IPS-18a (cell line): ENCODE measurements around the gene GAA.

Experiments
- H3K27ac ChIP-seq: one replicate; pipeline ENCODE4 v1.5.1; 2013; ENCODE audit warnings: low read length
- H3K27me3 ChIP-seq: one replicate; pipeline ENCODE4 v1.6.1; 2013; ENCODE audit warnings: mild to moderate bottlenecking, low read length; ENCODE audit not compliant: control insufficient read depth, insufficient read depth
- H3K36me3 ChIP-seq: one replicate; pipeline ENCODE4 v1.6.1; 2013; ENCODE audit warnings: low read depth, low read length; ENCODE audit not compliant: control insufficient read depth
- H3K4me1 ChIP-seq: one replicate; pipeline ENCODE4 v1.6.1; 2013; ENCODE audit warnings: low read depth, low read length; ENCODE audit not compliant: control insufficient read depth
- H3K4me3 ChIP-seq: one replicate; pipeline ENCODE4 v1.5.1; 2013; ENCODE audit warnings: low read length
- H3K9ac ChIP-seq: one replicate; pipeline ENCODE4 v1.6.1; 2013; ENCODE audit warnings: mild to moderate bottlenecking, low read length, moderate library complexity
- H3K9me3 ChIP-seq: one replicate; pipeline ENCODE4 v1.6.1; 2013; ENCODE audit warnings: low read depth, low read length; ENCODE audit not compliant: control insufficient read depth

The GAA gene

GRCh38 chr17:80067393-80067986 is 33.9 kb upstream of the GAA start:
- no peak overlapping the region for H3K27ac ChIP-seq
- H3K27me3 ChIP-seq: no peaks in the 10 kb centered on the region
- no peak overlapping the region for H3K4me3 ChIP-seq
- no peaks in the 10 kb centered on the region for H3K36me3 ChIP-seq
- no peak overlapping the region for H3K9ac ChIP-seq
- no peaks in the 10 kb centered on the region for H3K9me3 ChIP-seq
- peaks cover 9% of the 10 kb centered on the region for H3K4me1 ChIP-seq

GRCh38 chr17:80068301-80069222 is 32.8 kb upstream of the GAA start:
- Histone ChIP-seq H3K4me3 (no peak overlapping the region), H3K27ac (no peak overlapping the region), H3K27me3 (no peaks in the 10 kb centered on the region), H3K9me3 (no peaks in the 10 kb centered on the region), H3K4me1 (peaks cover 9% of the 10 kb centered on the region), H3K36me3 (no peaks in the 10 kb centered on the region), H3K9ac (no peak overlapping the region)

GRCh38 chr17:80070375-80071115 is 30.8 kb upstream of the GAA start:
- H3K4me3 ChIP-seq: no peak overlapping the region
- no peak overlapping the region for H3K9ac ChIP-seq
- H3K27ac ChIP-seq: no peak overlapping the region

DNA sequence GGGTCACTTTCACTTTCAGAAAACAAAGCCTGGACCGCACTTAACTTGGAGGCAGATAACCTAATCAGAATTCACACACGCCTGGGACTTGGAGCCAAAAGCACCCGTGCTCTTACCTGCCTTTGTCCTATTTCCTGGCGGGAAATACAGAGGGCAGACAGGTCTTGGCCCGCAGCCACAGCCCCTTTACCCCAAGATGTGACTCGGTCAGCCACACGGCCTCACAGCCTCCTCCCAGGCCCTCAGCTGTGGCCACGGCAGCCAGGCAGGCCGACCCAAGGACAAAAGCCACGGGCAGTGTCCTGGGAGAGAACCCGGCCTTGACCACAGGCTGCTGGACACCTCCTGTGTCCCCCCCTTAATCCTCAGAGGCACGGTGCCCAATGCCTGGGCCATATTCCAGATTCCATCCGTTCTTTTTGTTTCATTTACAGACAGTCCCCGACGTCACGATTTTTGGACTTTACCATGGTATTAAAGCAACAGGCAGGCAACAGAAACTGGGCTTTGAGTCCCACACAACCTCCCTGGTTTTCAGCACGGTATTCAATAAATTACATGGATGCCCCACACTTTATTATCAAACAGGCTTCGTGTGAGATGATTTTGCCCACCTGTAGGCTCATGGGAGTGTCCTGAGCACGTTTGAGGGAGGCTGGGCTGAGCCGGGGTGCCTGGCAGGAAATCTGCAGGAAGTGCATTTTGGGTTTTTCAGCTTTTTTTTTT is 30.1 kb upstream of the GAA start:
- H3K4me3 ChIP-seq: no peak overlapping the region
- H3K9ac ChIP-seq: no peak overlapping the region
- H3K4me1 ChIP-seq: no peaks in the 10 kb centered on the region
- no peaks in the 10 kb centered on the region for H3K27me3 ChIP-seq
- no peaks in the 10 kb centered on the region for H3K36me3 ChIP-seq
- no peaks in the 10 kb centered on the region for H3K9me3 ChIP-seq
- no peak overlapping the region for H3K27ac ChIP-seq

More at GRCh38 chr17:80070375-80071115, 30.8 kb upstream of the GAA start:
- Histone ChIP-seq H3K36me3 (no peaks in the 10 kb centered on the region), H3K4me1 (peaks cover 5% of the 10 kb centered on the region), H3K9me3 (no peaks in the 10 kb centered on the region), H3K27me3 (no peaks in the 10 kb centered on the region)

GRCh38 chr17:80072410-80072809 is 29.0 kb upstream of the GAA start:
- Histone ChIP-seq H3K27me3 (no peaks in the 10 kb centered on the region), H3K9me3 (no peaks in the 10 kb centered on the region), H3K27ac (no peak overlapping the region), H3K36me3 (no peaks in the 10 kb centered on the region), H3K4me3 (no peak overlapping the region), H3K9ac (no peak overlapping the region), H3K4me1 (no peaks in the 10 kb centered on the region)

DNA sequence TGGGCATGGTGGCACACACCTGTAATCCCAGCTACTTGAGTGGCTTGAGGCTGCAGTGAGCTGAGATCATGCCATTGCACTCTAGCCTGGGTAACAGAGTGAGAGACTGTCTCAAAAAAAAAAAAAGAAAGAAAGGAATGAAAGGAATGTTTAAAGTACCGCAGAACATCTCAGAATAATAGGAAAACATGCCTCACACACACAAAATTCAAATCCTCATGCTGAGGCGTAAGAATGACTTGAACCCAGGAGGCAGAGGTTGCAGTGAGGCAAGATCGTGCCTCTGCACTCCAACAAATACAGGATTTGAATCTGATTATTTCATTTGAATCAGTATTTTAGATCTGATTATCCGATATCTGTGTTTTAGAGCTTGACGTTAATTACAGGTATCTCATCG is 21.3 kb upstream of the GAA start:
- H3K36me3 ChIP-seq: no peaks in the 10 kb centered on the region
- no peaks in the 10 kb centered on the region for H3K4me1 ChIP-seq
- H3K4me3 ChIP-seq: no peak overlapping the region
- no peak overlapping the region for H3K9ac ChIP-seq
- H3K27ac ChIP-seq: no peak overlapping the region
- no peaks in the 10 kb centered on the region for H3K9me3 ChIP-seq
- H3K27me3 ChIP-seq: no peaks in the 10 kb centered on the region

DNA sequence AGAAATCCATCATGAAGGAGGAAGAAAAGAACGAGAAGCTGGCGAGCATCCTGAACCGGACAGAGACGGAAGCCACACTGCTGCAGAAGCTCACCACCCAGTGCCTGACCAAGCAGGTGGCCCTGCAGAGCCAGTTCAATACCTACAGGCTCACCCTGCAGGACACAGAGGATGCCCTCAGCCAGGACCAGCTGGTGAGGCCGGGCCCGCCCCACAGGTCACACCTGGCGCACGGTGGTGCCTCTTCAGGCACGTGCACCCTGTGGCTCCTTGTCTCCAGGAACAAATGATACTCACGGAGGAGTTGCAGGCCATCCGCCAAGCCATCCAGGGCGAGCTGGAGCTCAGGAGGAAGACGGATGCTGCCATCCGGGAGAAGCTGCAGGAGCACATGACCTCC is 19.8 kb upstream of the GAA start:
- Histone ChIP-seq H3K9me3 (no peaks in the 10 kb centered on the region), H3K4me1 (no peaks in the 10 kb centered on the region), H3K4me3 (no peak overlapping the region), H3K9ac (no peak overlapping the region), H3K27me3 (no peaks in the 10 kb centered on the region), H3K36me3 (no peaks in the 10 kb centered on the region), H3K27ac (no peak overlapping the region)

- no peak overlapping the region for H3K27ac ChIP-seq
- no peak overlapping the region for H3K9ac ChIP-seq
These were observed 18.8 kb upstream of the GAA start for GRCh38 chr17:80082403-80083135.

GRCh38 chr17:80083136-80083661 is 18.2 kb upstream of the GAA start:
- H3K4me3 ChIP-seq: no peak overlapping the region
- H3K9ac ChIP-seq: no peak overlapping the region
- H3K4me1 ChIP-seq: no peaks in the 10 kb centered on the region
- H3K27ac ChIP-seq: no peak overlapping the region
- no peaks in the 10 kb centered on the region for H3K36me3 ChIP-seq
- H3K9me3 ChIP-seq: no peaks in the 10 kb centered on the region
- no peaks in the 10 kb centered on the region for H3K27me3 ChIP-seq

More at GRCh38 chr17:80082403-80083135, 18.8 kb upstream of the GAA start:
- Histone ChIP-seq H3K4me3 (no peak overlapping the region), H3K4me1 (no peaks in the 10 kb centered on the region), H3K9me3 (no peaks in the 10 kb centered on the region), H3K27me3 (no peaks in the 10 kb centered on the region), H3K36me3 (no peaks in the 10 kb centered on the region)

- Histone ChIP-seq H3K9me3 (no peaks in the 10 kb centered on the region), H3K27ac (no peak overlapping the region), H3K27me3 (no peaks in the 10 kb centered on the region), H3K9ac (no peak overlapping the region), H3K36me3 (no peaks in the 10 kb centered on the region), H3K4me3 (no peak overlapping the region), H3K4me1 (no peaks in the 10 kb centered on the region)
These were observed 16.6 kb upstream of the GAA start for GRCh38 chr17:80084773-80085172.
